HL-60 (cell line): ENCODE results near the gene CCDC154.

Experiments
- CTCF ChIP-seq: IDR thresholded peaks from one replicate; pipeline ENCODE4 v1.5.1; 2011; ENCODE audit warnings: low read length, control low read depth, inconsistent platforms; ENCODE audit not compliant: insufficient read depth
- POLR2AphosphoS5 ChIP-seq: IDR thresholded peaks from 2 replicates; pipeline ENCODE4 v1.6.1; 2012; ENCODE audit warnings: low read depth
- REST ChIP-seq: IDR thresholded peaks from 2 replicates; pipeline ENCODE4 v1.6.1; 2012; ENCODE audit warnings: low read depth; ENCODE audit not compliant: insufficient replicate concordance
- SPI1 ChIP-seq: IDR thresholded peaks from 2 replicates; pipeline ENCODE4 v1.6.1; 2012; ENCODE audit warnings: low read depth, mild to moderate bottlenecking, borderline replicate concordance

GRCh38 chr16:1449201-1449788, 4.9 kb upstream of the CCDC154 start:
- TF ChIP-seq CTCF, result no peak
- no peak for TF ChIP-seq REST
- no peak for TF ChIP-seq SPI1
- TF ChIP-seq POLR2AphosphoS5, result 0 out of 2 replicates have a peak, but pooled peaks have one; percentile 22
